CD4-positive, alpha-beta memory T cell (primary cell): ENCODE results near the gene TAX1BP1. TPM values are rescaled to one million over a fixed set of nuclear protein-coding genes. Genes with fewer than 3 reads are reported as not detected.
A peak's percentile ranks its signal among the peaks of the same experiment; 100 is the strongest.

Source experiments
- CTCF ChIA-PET: fragments of 350-600 bp; sonication (Branson Sonifier 250); formaldehyde crosslinking; loops from one replicate; lab custom pipeline; 2021; ENCODE audit warnings: inconsistent platforms; ENCODE audit not compliant: partially characterized antibody; lab: Charles Lee
- POLR2A ChIA-PET: fragments of 350-600 bp; sonication (Branson Sonifier 250); formaldehyde crosslinking; loops from one replicate; lab custom pipeline; 2021; ENCODE audit not compliant: partially characterized antibody; lab: Charles Lee
- DNase-seq, 5 donors: peaks; one replicate each; pipeline versions ENCODE4 v3.0.0 to v3.0.0-alpha.2; 2020 to 2022; ENCODE audit warnings: mixed read lengths in 1 of 5
- H3K27ac ChIP-seq: one replicate; pipeline ENCODE4 v1.7.0; 2013; ENCODE audit warnings: low read depth, low read length
- H3K27me3 ChIP-seq: 2 replicates; pipeline ENCODE4 v1.7.0; 2013; ENCODE audit warnings: mild to moderate bottlenecking, low read length, moderate library complexity; ENCODE audit not compliant: insufficient read depth
- H3K36me3 ChIP-seq: 2 replicates; pipeline ENCODE4 v1.7.0; 2013; ENCODE audit warnings: mild to moderate bottlenecking, low read length, moderate library complexity; ENCODE audit not compliant: insufficient read depth
- H3K4me1 ChIP-seq: 2 replicates; pipeline ENCODE4 v1.7.0; 2013; ENCODE audit warnings: mild to moderate bottlenecking, low read length, moderate library complexity; ENCODE audit not compliant: insufficient read depth
- H3K4me3 ChIP-seq, 2 donors: one replicate each; pipeline ENCODE4 v1.7.0; 2013; ENCODE audit warnings: low read length in 2 of 2, mild to moderate bottlenecking in 1 of 2
- H3K9me3 ChIP-seq, 2 donors: one replicate each; pipeline ENCODE4 v1.7.0; 2013; ENCODE audit warnings: low read length in 2 of 2, control low read depth in 1 of 2; ENCODE audit not compliant: control insufficient read depth in 1 of 2
- H3K27ac Mint-ChIP-seq, 7 donors: one replicate each; pipeline ENCODE4 v1.8.0; 2020 to 2021; ENCODE audit warnings: mixed read lengths in 7 of 7, mild to moderate bottlenecking in 6 of 7, inconsistent platforms in 3 of 7, moderate library complexity in 3 of 7
- H3K27me3 Mint-ChIP-seq, 2 donors: one replicate each; pipeline ENCODE4 v1.8.0; 2020 to 2021; ENCODE audit warnings: mixed read lengths in 2 of 2
- H3K36me3 Mint-ChIP-seq, 2 donors: one replicate each; pipeline ENCODE4 v1.8.0; 2020 to 2021; ENCODE audit warnings: mixed read lengths in 2 of 2, inconsistent platforms in 1 of 2, mild to moderate bottlenecking in 1 of 2
- H3K4me1 Mint-ChIP-seq, 4 donors: one replicate each; pipeline ENCODE4 v1.8.0; 2020 to 2021; ENCODE audit warnings: mixed read lengths in 4 of 4, mild to moderate bottlenecking in 1 of 4
- H3K4me3 Mint-ChIP-seq, 8 donors: one replicate each; pipeline ENCODE4 v1.8.0; 2020 to 2021; ENCODE audit warnings: mixed read lengths in 8 of 8, mild to moderate bottlenecking in 7 of 8, moderate library complexity in 6 of 8, inconsistent platforms in 3 of 8
- H3K9me3 Mint-ChIP-seq, 8 donors: one replicate each; pipeline ENCODE4 v1.8.0; 2020 to 2021; ENCODE audit warnings: mixed read lengths in 8 of 8, mild to moderate bottlenecking in 5 of 8, inconsistent platforms in 3 of 8, moderate library complexity in 1 of 8
- intact Hi-C: fragments of 100-400 bp; cut with micrococcal nuclease; formaldehyde crosslinking; loops from one replicate; pipeline ENCODE4 v1.15.1; 2023
- polyA plus RNA-seq, 2 donors: library from polyadenylated mRNA; unstranded; fragments of 300-500 nt; fragmentation: Illumina TruSeq; gene quantifications; one replicate each; pipeline ENCODE4 v1.2.3, GENCODE V29; 2021
- total RNA-seq, 2 experiments: library from RNA; stranded (reverse); gene quantifications; one replicate each; pipeline ENCODE4 v1.2.3, GENCODE V29; 2021

The TAX1BP1 gene
- 100 to 1,000 TPM; 109 to 111 TPM for total RNA-seq
- polyA plus RNA-seq, result 100 to 1,000 TPM; 112 to 125 TPM

- CTCF ChIA-PET, result interaction anchor here (1.2 to 2.2 kb wide), 3 partner anchors 12 to 78 kb away, joined by 4 to 9 read pairs (median 5); partner anchors contain the start of gene HIBADH
- peaks cover 5 to 27% of the 10 kb centered on the region in 2 donors for H3K36me3 Mint-ChIP-seq
These were observed at the start of gene TAX1BP1 for GRCh38 chr7:27739909-27740448. Gene TAX1BP1 (plus strand): TSS chr7:27740162. CDS start chr7:27748525, 8,363 bp downstream.

GRCh38 chr7:27690649-27691048, 49.3 kb upstream of the TAX1BP1 start:
- no peak overlapping the region for H3K4me3 Mint-ChIP-seq
- Histone ChIP-seq H3K4me1 (no peaks in the 10 kb centered on the region), H3K9me3 (no peaks in the 10 kb centered on the region), H3K4me3 (no peak overlapping the region), H3K27me3 (no peaks in the 10 kb centered on the region), H3K36me3 (no peaks in the 10 kb centered on the region), H3K27ac (no peak overlapping the region)
- ChIA-PET POLR2A (no interaction called here), CTCF (interaction anchor here (1.6 kb wide), 1 partner anchor 329 kb away, joined by 5 read pairs; no protein-coding TSS in a partner anchor)
- no peak for DNase-seq
- peaks cover 0 to 5% of the 10 kb centered on the region in 2 donors for H3K36me3 Mint-ChIP-seq
- H3K27ac Mint-ChIP-seq, result no peak overlapping the region
- H3K27me3 Mint-ChIP-seq, result peaks cover 4 to 12% of the 10 kb centered on the region in 2 donors
- intact Hi-C loops, result loop anchor here (2.0 kb wide), 1 partner anchor 330 kb away; no protein-coding TSS in a partner anchor
- H3K9me3 Mint-ChIP-seq, result peaks cover 0 to 7% (median 5%) of the 10 kb centered on the region in 8 donors
- no peaks in the 10 kb centered on the region for H3K4me1 Mint-ChIP-seq

More at GRCh38 chr7:27739909-27740448, at the start of gene TAX1BP1:
- peak; percentile 93 to 96 (median 96) for DNase-seq
- peaks cover 0 to 7% (median 0%) of the 10 kb centered on the region in 8 donors for H3K9me3 Mint-ChIP-seq
- H3K36me3 ChIP-seq, result no peaks in the 10 kb centered on the region
- POLR2A ChIA-PET, result interaction anchor here (0.5 to 3.9 kb wide), 12 partner anchors 9 to 1540 kb away, joined by 3 to 101 read pairs (median 4); partner anchors contain the start of gene HIBADH
- peak within 1 kb of the TSS; percentile 94 to 99 (median 96) for H3K4me3 Mint-ChIP-seq
- peaks cover 33% of the 10 kb centered on the region for H3K4me1 ChIP-seq
- H3K9me3 ChIP-seq, result no peaks in the 10 kb centered on the region
- peaks cover 0 to 3% of the 10 kb centered on the region in 2 donors for H3K27me3 Mint-ChIP-seq
- H3K27ac Mint-ChIP-seq, result peak within 1 kb of the TSS; percentile 96 to 100 (median 99)
- no peaks in the 10 kb centered on the region for H3K27me3 ChIP-seq
- intact Hi-C loops, result loop anchor here (1.0 to 5.0 kb wide), 2 partner anchors 42 to 77 kb away; no protein-coding TSS in a partner anchor
- H3K27ac ChIP-seq, result peak within 1 kb of the TSS; percentile 97
- peak within 1 kb of the TSS; percentile 100 for H3K4me3 ChIP-seq
- peaks cover 23 to 53% (median 37%) of the 10 kb centered on the region in 4 donors for H3K4me1 Mint-ChIP-seq

- no peaks in the 10 kb centered on the region for H3K36me3 ChIP-seq
- H3K27me3 ChIP-seq, result no peaks in the 10 kb centered on the region
- H3K27me3 Mint-ChIP-seq, result peaks cover 0 to 6% of the 10 kb centered on the region in 2 donors
- H3K27ac Mint-ChIP-seq, result peak overlapping the region in 1 of 7 donors; percentile 14
- H3K4me1 ChIP-seq, result no peaks in the 10 kb centered on the region
- intact Hi-C loops, result no loop called here
- no peak overlapping the region for H3K4me3 ChIP-seq
- no peaks in the 10 kb centered on the region for H3K9me3 Mint-ChIP-seq
- H3K27ac ChIP-seq, result no peak overlapping the region
- CTCF ChIA-PET, result interaction anchor here (0.6 kb wide), 1 partner anchor 1916 kb away, joined by 3 read pairs; no protein-coding TSS in a partner anchor
- no peaks in the 10 kb centered on the region for H3K4me1 Mint-ChIP-seq
- H3K4me3 Mint-ChIP-seq, result no peak overlapping the region
- no peaks in the 10 kb centered on the region for H3K36me3 Mint-ChIP-seq
- no peaks in the 10 kb centered on the region for H3K9me3 ChIP-seq
- no peak for DNase-seq
- POLR2A ChIA-PET, result no interaction called here
These were observed 46.2 kb upstream of the TAX1BP1 start for GRCh38 chr7:27693794-27694193.

GRCh38 chr7:27695096-27695495, 44.9 kb upstream of the TAX1BP1 start:
- H3K36me3 Mint-ChIP-seq, result no peaks in the 10 kb centered on the region

GRCh38 chr7:27697861-27698430, 42.0 kb upstream of the TAX1BP1 start:
- ChIA-PET CTCF (interaction anchor here (1.4 kb wide), 1 partner anchor 12 kb away, joined by 4 read pairs; no protein-coding TSS in a partner anchor), POLR2A (no interaction called here)
- no peak overlapping the region for H3K4me3 Mint-ChIP-seq
- no peaks in the 10 kb centered on the region for H3K36me3 Mint-ChIP-seq
- H3K9me3 Mint-ChIP-seq, result no peaks in the 10 kb centered on the region
- H3K4me1 Mint-ChIP-seq, result no peaks in the 10 kb centered on the region
- no peak for DNase-seq
- Histone ChIP-seq H3K4me3 (no peak overlapping the region), H3K27ac (no peak overlapping the region), H3K27me3 (no peaks in the 10 kb centered on the region), H3K9me3 (no peaks in the 10 kb centered on the region), H3K36me3 (no peaks in the 10 kb centered on the region), H3K4me1 (no peaks in the 10 kb centered on the region)
- intact Hi-C loops, result no loop called here
- H3K27ac Mint-ChIP-seq, result no peak overlapping the region
- peaks cover 3 to 10% of the 10 kb centered on the region in 2 donors for H3K27me3 Mint-ChIP-seq

More at GRCh38 chr7:27695096-27695495, 44.9 kb upstream of the TAX1BP1 start:
- Histone ChIP-seq H3K4me1 (no peaks in the 10 kb centered on the region), H3K9me3 (no peaks in the 10 kb centered on the region), H3K36me3 (no peaks in the 10 kb centered on the region), H3K27me3 (no peaks in the 10 kb centered on the region), H3K27ac (no peak overlapping the region), H3K4me3 (no peak overlapping the region)
- H3K4me3 Mint-ChIP-seq, result no peak overlapping the region
- no peak for DNase-seq
- H3K9me3 Mint-ChIP-seq, result no peaks in the 10 kb centered on the region
- CTCF ChIA-PET, result no interaction called here
- intact Hi-C loops, result no loop called here
- no peaks in the 10 kb centered on the region for H3K27me3 Mint-ChIP-seq
- peak overlapping the region in 1 of 7 donors; percentile 44 for H3K27ac Mint-ChIP-seq
- H3K4me1 Mint-ChIP-seq, result no peaks in the 10 kb centered on the region
- POLR2A ChIA-PET, result no interaction called here

- no peak overlapping the region for H3K27ac ChIP-seq
- Mint-ChIP-seq H3K27ac (no peak overlapping the region), H3K9me3 (no peaks in the 10 kb centered on the region), H3K36me3 (no peaks in the 10 kb centered on the region), H3K27me3 (peaks cover 3 to 10% of the 10 kb centered on the region in 2 donors), H3K4me1 (no peaks in the 10 kb centered on the region), H3K4me3 (no peak overlapping the region)
- H3K27me3 ChIP-seq, result no peaks in the 10 kb centered on the region
- ChIA-PET POLR2A (no interaction called here), CTCF (interaction anchor here (0.9 kb wide), 1 partner anchor 16 kb away, joined by 4 read pairs; no protein-coding TSS in a partner anchor)
- no peak for DNase-seq
- intact Hi-C loops, result no loop called here
- H3K9me3 ChIP-seq, result no peaks in the 10 kb centered on the region
- H3K4me3 ChIP-seq, result no peak overlapping the region
- H3K4me1 ChIP-seq, result no peaks in the 10 kb centered on the region
- no peaks in the 10 kb centered on the region for H3K36me3 ChIP-seq
These were observed 40.2 kb upstream of the TAX1BP1 start for GRCh38 chr7:27699751-27700150.

GRCh38 chr7:27700501-27700900, 39.5 kb upstream of the TAX1BP1 start:
- no peaks in the 10 kb centered on the region for H3K9me3 ChIP-seq
- Mint-ChIP-seq H3K4me1 (no peaks in the 10 kb centered on the region), H3K27ac (no peak overlapping the region), H3K9me3 (peaks cover 0 to 2% (median 0%) of the 10 kb centered on the region in 8 donors), H3K27me3 (peaks cover 6 to 16% of the 10 kb centered on the region in 2 donors), H3K36me3 (no peaks in the 10 kb centered on the region), H3K4me3 (no peak overlapping the region)
- no peak overlapping the region for H3K4me3 ChIP-seq
- H3K36me3 ChIP-seq, result no peaks in the 10 kb centered on the region
- H3K27ac ChIP-seq, result no peak overlapping the region
- no peak for DNase-seq
- H3K27me3 ChIP-seq, result no peaks in the 10 kb centered on the region
- intact Hi-C loops, result no loop called here
- ChIA-PET CTCF (no interaction called here), POLR2A (no interaction called here)
- H3K4me1 ChIP-seq, result no peaks in the 10 kb centered on the region
